ENCODE data around the gene GRIA4. TPM values are rescaled to one million over a fixed set of nuclear protein-coding genes. Genes with fewer than 3 reads are reported as not detected.

The GRIA4 gene
- total and polyA plus RNA-seq, 2 experiments from 2014 or later, result 1.3 to 3.7 TPM

DNA sequence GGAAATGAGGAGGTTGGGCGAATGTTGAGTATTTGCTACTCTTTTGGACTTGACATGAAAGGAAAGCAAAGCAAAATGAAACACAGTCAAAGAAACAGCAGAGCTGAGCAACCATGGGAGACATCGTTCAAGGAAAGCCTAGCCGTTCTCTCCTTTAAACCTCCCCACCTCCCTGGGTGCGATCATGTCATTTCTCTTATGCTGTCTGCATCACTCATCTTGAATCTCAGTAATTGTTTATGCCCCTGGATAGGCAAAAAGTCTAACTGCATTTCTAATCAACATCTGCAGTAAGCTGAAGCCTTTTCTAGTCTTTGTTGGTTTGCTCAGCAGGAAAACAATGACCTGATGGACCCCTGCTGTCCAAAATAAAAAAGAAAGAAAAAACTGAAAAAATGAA, 305.1 kb downstream of the GRIA4 start:
- no peaks in the 10 kb centered on the region for H3K9me3 ChIP-seq (ENCODE audit: low read depth)
- no peak overlapping the region for H3K27ac ChIP-seq
- H4K20me1 ChIP-seq (ENCODE audit: insufficient read depth, poor library complexity, severe bottlenecking), result no peaks in the 10 kb centered on the region
- H3K4me1 ChIP-seq (ENCODE audit: insufficient read depth), result no peaks in the 10 kb centered on the region
- TF ChIP-seq EZH2 (IDR thresholded peaks at IDR 0.05; ENCODE audit: borderline replicate concordance), result no peak
- TF ChIP-seq EZH2phosphoT487 (IDR thresholded peaks at IDR 0.05; ENCODE audit: low read depth, severe bottlenecking, unreplicated experiment), result no peak
- TF ChIP-seq, protein P1, sequence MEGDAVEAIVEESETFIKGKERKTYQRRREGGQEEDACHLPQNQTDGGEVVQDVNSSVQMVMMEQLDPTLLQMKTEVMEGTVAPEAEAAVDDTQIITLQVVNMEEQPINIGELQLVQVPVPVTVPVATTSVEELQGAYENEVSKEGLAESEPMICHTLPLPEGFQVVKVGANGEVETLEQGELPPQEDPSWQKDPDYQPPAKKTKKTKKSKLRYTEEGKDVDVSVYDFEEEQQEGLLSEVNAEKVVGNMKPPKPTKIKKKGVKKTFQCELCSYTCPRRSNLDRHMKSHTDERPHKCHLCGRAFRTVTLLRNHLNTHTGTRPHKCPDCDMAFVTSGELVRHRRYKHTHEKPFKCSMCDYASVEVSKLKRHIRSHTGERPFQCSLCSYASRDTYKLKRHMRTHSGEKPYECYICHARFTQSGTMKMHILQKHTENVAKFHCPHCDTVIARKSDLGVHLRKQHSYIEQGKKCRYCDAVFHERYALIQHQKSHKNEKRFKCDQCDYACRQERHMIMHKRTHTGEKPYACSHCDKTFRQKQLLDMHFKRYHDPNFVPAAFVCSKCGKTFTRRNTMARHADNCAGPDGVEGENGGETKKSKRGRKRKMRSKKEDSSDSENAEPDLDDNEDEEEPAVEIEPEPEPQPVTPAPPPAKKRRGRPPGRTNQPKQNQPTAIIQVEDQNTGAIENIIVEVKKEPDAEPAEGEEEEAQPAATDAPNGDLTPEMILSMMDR (IDR thresholded peaks at IDR 0.05; ENCODE audit: poor library complexity), result no peak
- no peaks in the 10 kb centered on the region for H3K36me3 ChIP-seq (replicated peaks; ENCODE audit: insufficient read depth, low read depth)
- no peaks in the 10 kb centered on the region for H3K79me2 ChIP-seq
- no peak overlapping the region for H2AFZ ChIP-seq
- no peak for DNase-seq (ENCODE audit: low spot score)
- H3K9me2 ChIP-seq (replicated peaks; ENCODE audit: insufficient read depth), result no peaks in the 10 kb centered on the region
- WGBS (ENCODE audit: low lambda C conversion rate, missing lambda C conversion rate), result 61% methylated on average over 4 of the region's 4 CpGs
- no peaks in the 10 kb centered on the region for H3K27me3 ChIP-seq
- no peak overlapping the region for H3K4me3 ChIP-seq
- no peak overlapping the region for H3K4me2 ChIP-seq

DNA sequence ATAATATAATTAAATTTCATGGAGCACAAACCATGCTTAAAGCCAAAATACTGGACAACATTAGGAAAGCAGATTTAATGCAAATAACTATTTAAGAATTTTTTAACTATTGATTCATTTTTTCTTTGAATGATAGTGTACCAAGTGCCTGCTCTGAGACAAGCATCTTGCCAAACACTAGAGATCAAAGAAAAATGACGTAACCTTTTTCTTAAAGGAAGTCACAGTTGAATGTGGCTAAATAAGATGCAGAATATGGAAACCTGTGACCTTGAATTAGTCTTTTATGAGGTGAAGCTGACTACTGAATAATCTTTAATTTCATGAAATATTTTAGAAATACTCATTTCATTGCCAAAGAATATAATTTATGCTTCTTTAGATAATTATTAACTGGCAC, 308.2 kb downstream of the GRIA4 start:
- Histone ChIP-seq H3K79me2 (no peaks in the 10 kb centered on the region), H3K4me3 (no peak overlapping the region), H3K27ac (no peak overlapping the region), H3K4me1 (ENCODE audit: insufficient read depth) (no peaks in the 10 kb centered on the region), H3K36me3 (replicated peaks; ENCODE audit: insufficient read depth, low read depth) (no peaks in the 10 kb centered on the region), H3K9me2 (replicated peaks; ENCODE audit: insufficient read depth) (no peaks in the 10 kb centered on the region), H3K9me3 (ENCODE audit: low read depth) (no peaks in the 10 kb centered on the region), H3K27me3 (no peaks in the 10 kb centered on the region), H2AFZ (no peak overlapping the region), H3K4me2 (no peak overlapping the region), H4K20me1 (ENCODE audit: insufficient read depth, poor library complexity, severe bottlenecking) (no peaks in the 10 kb centered on the region)
- DNase-seq (ENCODE audit: low spot score), result no peak
- TF ChIP-seq EZH2phosphoT487 (IDR thresholded peaks at IDR 0.05; ENCODE audit: low read depth, severe bottlenecking, unreplicated experiment) (no peak), EZH2 (IDR thresholded peaks at IDR 0.05; ENCODE audit: borderline replicate concordance) (no peak)
- TF ChIP-seq, protein P1 (IDR thresholded peaks at IDR 0.05; ENCODE audit: poor library complexity), result no peak
- WGBS (ENCODE audit: low lambda C conversion rate, missing lambda C conversion rate), result 87% methylated on average over 1 of the region's 1 CpG

DNA sequence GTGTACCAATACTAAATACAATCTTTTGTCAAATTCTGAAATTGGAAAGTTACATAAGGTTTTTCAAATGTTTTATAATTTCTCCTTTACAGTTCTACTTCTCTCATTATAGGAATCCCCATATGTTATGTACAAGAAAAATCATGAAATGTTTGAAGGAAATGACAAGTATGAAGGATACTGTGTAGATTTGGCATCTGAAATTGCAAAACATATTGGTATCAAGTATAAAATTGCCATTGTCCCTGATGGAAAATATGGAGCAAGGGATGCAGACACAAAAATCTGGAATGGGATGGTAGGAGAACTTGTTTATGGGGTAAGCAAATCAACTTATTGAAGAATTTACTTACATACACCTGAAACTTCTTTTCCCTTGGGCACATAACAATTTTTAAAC, 308.7 kb downstream of the GRIA4 start:
- Histone ChIP-seq H3K9me3 (ENCODE audit: low read depth) (no peaks in the 10 kb centered on the region), H3K4me3 (no peak overlapping the region), H4K20me1 (ENCODE audit: insufficient read depth, poor library complexity, severe bottlenecking) (no peaks in the 10 kb centered on the region), H3K79me2 (no peaks in the 10 kb centered on the region), H3K36me3 (replicated peaks; ENCODE audit: insufficient read depth, low read depth) (no peaks in the 10 kb centered on the region), H3K4me1 (ENCODE audit: insufficient read depth) (no peaks in the 10 kb centered on the region), H3K27ac (no peak overlapping the region), H3K4me2 (no peak overlapping the region), H3K27me3 (no peaks in the 10 kb centered on the region), H3K9me2 (replicated peaks; ENCODE audit: insufficient read depth) (no peaks in the 10 kb centered on the region), H2AFZ (no peak overlapping the region)
- no peak for TF ChIP-seq EZH2 (IDR thresholded peaks at IDR 0.05; ENCODE audit: borderline replicate concordance)
- TF ChIP-seq EZH2phosphoT487 (IDR thresholded peaks at IDR 0.05; ENCODE audit: low read depth, severe bottlenecking, unreplicated experiment), result no peak
- TF ChIP-seq, protein P1 (IDR thresholded peaks at IDR 0.05; ENCODE audit: poor library complexity), result no peak
- DNase-seq (ENCODE audit: low spot score), result no peak

DNA sequence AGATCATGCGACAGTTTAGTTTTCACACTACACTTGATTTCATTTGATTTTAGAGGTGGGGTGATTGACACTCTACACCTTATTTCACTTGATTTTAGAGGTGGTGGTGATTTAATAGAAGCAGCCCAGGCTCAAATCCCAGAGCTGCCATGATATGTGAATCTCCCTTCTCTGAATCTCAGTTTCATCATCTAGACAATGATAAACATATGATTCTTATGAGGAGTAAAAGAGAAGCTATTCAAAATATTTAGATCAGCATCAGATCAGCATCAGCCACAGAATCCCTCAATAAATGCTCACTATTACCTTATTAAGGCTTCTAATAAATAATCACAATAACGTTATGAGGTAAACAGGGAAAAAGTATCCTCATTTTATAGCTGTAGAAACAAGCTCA, 313.4 kb downstream of the GRIA4 start:
- WGBS (ENCODE audit: low lambda C conversion rate, missing lambda C conversion rate), result 74% methylated on average over 2 of the region's 2 CpGs
- no peaks in the 10 kb centered on the region for H3K27me3 ChIP-seq
- no peak overlapping the region for H3K4me3 ChIP-seq

More for the DNA sequence above, 313.4 kb downstream of the GRIA4 start:
- Histone ChIP-seq H3K36me3 (replicated peaks; ENCODE audit: insufficient read depth, low read depth) (no peaks in the 10 kb centered on the region), H3K9me2 (replicated peaks; ENCODE audit: insufficient read depth) (no peaks in the 10 kb centered on the region), H3K79me2 (no peaks in the 10 kb centered on the region), H3K4me2 (peak overlapping the region; percentile 34), H2AFZ (no peak overlapping the region), H3K27ac (no peak overlapping the region), H3K9me3 (ENCODE audit: low read depth) (no peaks in the 10 kb centered on the region), H3K4me1 (ENCODE audit: insufficient read depth) (no peaks in the 10 kb centered on the region), H4K20me1 (ENCODE audit: insufficient read depth, poor library complexity, severe bottlenecking) (no peaks in the 10 kb centered on the region)
- no peak for TF ChIP-seq EZH2 (IDR thresholded peaks at IDR 0.05; ENCODE audit: borderline replicate concordance)
- TF ChIP-seq EZH2phosphoT487 (IDR thresholded peaks at IDR 0.05; ENCODE audit: low read depth, severe bottlenecking, unreplicated experiment), result no peak
- TF ChIP-seq, protein P1 (IDR thresholded peaks at IDR 0.05; ENCODE audit: poor library complexity), result no peak
- no peak for DNase-seq (ENCODE audit: low spot score)
